ENCODE results near the gene NBPF3.
"Not testable (repeated sequence)": the region's sequence is repeated elsewhere in the genome, so short reads cannot be mapped to it uniquely, and the experiment has no call there.

The NBPF3 gene

DNA sequence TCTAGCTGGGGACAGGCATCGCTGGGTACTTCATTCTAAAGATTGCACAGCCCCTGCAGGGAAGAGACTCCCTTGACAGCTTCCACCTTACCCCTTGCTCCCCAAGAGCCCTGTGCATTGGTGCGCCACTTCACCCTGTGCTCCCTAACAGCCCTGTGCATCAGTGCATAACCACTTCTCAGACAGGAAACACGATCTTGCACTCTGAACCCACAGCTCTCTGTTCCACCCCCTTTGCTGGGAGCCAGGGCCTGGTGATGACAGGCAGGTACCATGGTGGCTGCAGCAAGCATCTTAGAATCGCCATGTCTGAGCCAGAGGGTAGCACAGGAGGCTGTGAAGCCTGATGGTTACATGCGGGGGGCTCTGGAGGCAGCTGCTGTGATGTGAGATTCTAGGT is 74.3 kb downstream of the NBPF3 start:
- ChIA-PET CTCF (no interaction called here), POLR2A (ENCODE audit: low non-redundant PET) (no interaction called here)
- no peak for DNase-seq (ENCODE audit: low spot score)
- no peak for TF ChIP-seq CTCF (conservative IDR thresholded peaks at IDR 0.05; ENCODE audit: low read depth)
- no peak overlapping the region for H3K27ac ChIP-seq

- no peak for DNase-seq (ENCODE audit: low spot score)
- no peak overlapping the region for H3K27ac ChIP-seq
- ChIA-PET CTCF (interaction anchor here (0.5 to 0.7 kb wide), 2 partner anchors 247 to 566 kb away, joined by 3 to 5 read pairs; no protein-coding TSS in a partner anchor), POLR2A (ENCODE audit: low non-redundant PET) (no interaction called here)
- no peak for TF ChIP-seq CTCF (conservative IDR thresholded peaks at IDR 0.05; ENCODE audit: low read depth)
These were observed 77.2 kb downstream of the NBPF3 start for GRCh38 chr1:21517161-21517589.

DNA sequence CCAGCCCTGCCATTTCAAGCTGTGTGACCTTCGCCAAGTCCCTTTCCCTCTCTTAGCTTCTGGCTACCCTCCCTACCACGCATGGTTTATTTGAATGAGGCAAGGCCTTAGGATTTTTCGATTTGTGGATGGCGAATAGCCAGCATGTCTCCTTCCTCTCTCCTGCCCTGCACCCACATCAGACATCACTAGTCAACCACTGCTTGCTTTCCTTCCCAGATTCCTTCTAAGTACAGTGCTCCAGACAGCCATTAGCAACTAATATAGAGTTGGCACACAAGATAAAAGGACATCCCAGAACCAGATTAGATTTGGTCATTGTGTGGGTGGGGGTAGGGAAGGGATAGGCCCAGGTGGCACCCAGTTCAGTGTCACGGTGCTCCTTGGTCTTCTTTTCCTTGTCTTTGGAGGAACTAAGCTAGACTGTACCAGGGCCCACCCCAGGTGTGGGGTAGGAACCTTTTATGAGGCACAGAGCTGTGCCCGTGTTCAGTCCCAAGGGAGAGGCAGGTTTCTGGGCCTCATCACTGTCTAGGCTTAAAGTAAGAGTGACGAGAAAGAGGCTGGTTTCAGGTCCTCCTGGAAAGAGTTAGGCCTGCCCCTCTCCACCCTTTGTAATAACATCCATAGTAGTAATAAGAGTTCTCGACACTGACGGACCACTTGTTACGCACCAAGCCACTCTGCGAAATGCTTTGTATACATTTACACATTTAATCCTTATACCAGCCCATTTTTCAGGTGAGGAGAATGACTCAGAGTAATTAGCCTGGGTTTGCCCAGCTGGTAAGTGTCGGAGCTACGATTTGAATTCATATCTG is 77.9 kb downstream of the NBPF3 start:
- DNase-seq (ENCODE audit: low spot score), result no peak
- ChIA-PET POLR2A (ENCODE audit: low non-redundant PET) (no interaction called here), CTCF (no interaction called here)
- H3K27ac ChIP-seq, result no peak overlapping the region
- no peak for TF ChIP-seq CTCF (conservative IDR thresholded peaks at IDR 0.05; ENCODE audit: low read depth)

DNA sequence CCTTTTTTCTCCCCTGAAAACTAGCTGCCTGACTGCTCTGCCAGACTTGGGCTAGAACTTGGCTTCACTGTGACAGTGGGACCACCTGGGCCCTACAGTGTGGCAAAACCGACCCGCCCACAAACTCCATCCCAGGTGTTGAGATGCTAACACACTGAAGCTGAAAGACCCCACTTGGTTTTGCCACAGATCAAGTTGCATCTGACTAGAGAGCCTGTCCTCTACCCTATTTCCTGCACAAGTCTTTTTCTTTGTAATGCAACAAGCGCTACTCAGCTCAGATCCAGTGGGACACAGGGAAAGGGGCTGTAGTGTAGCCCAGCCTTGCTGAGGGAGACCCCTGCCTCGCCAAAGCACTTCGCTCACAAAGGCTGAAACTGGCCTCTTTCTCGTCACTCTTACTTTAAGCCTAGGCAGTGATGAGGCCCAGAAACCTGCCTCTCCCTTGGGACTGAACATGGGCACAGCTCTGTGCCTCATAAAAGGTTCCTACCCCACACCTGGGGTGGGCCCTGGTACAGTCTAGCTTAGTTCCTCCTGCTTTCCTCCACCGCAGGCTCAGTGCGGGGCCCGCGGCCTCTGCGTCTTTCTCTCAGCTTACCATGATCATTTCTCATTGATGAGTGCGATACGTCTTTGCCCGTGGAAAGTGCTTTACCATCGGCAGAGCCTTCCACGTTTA is 79.0 kb downstream of the NBPF3 start:
- POLR2A ChIA-PET (ENCODE audit: low non-redundant PET), result no interaction called here
- no peak for TF ChIP-seq CTCF (conservative IDR thresholded peaks at IDR 0.05; ENCODE audit: low read depth)
- DNase-seq (ENCODE audit: low spot score), result no peak
- no peak overlapping the region for H3K27ac ChIP-seq
- CTCF ChIA-PET, result interaction anchor here (0.5 to 1.0 kb wide), 2 partner anchors 16 to 55 kb away, joined by 3 to 4 read pairs; no protein-coding TSS in a partner anchor

DNA sequence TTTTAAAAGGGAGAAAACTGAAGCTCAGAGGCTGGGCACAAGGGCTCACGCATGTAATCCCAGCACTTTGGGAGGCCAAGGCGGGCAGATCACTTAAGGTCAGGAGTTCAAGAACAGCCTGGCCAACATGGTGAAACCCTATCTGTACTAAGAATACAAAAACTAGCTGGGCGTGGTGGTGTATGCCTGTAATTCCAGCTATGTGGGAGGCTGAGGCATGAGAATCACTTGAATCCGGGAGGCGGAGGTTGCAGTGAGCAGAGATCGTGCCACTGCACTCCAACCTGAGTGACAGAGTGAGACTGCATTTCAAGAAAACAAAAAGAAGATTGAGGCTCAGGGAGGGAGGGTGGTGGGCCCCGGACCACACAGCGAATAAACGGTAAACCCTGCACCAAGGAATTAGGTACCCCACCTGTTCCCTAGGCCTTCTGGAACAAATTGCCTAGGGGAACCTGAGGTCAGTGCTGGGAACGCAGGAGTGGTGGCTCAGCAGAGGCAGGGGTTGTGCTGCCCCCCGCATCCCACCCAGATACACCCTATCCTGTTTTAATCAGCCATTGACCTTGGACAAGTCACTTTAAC is 79.6 kb downstream of the NBPF3 start:
- CTCF ChIA-PET, result interaction anchor here (0.5 to 1.0 kb wide), 2 partner anchors 16 to 54 kb away, joined by 3 to 4 read pairs; no protein-coding TSS in a partner anchor
- H3K27ac ChIP-seq; POLR2A ChIA-PET (ENCODE audit: low non-redundant PET); DNase-seq (ENCODE audit: low spot score): not testable (repeated sequence)

GRCh38 chr1:21520899-21521716 is 81.2 kb downstream of the NBPF3 start:
- DNase-seq (ENCODE audit: low spot score), result no peak
- ChIA-PET CTCF (interaction anchor here (0.6 to 1.9 kb wide), 2 partner anchors 12 to 18 kb away, joined by 3 to 5 read pairs; partner anchors contain the start of gene ALPL), POLR2A (ENCODE audit: low non-redundant PET) (no interaction called here)
- H3K27ac ChIP-seq, result no peak overlapping the region
- no peak for TF ChIP-seq CTCF (conservative IDR thresholded peaks at IDR 0.05; ENCODE audit: low read depth)
